Measurements from ENCODE around the gene CCL22. TPM values are rescaled to one million over a fixed set of nuclear protein-coding genes. Genes with fewer than 3 reads are reported as not detected.

The CCL22 gene, protein sequence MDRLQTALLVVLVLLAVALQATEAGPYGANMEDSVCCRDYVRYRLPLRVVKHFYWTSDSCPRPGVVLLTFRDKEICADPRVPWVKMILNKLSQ
- not detected in 2 replicates for total RNA-seq

DNA sequence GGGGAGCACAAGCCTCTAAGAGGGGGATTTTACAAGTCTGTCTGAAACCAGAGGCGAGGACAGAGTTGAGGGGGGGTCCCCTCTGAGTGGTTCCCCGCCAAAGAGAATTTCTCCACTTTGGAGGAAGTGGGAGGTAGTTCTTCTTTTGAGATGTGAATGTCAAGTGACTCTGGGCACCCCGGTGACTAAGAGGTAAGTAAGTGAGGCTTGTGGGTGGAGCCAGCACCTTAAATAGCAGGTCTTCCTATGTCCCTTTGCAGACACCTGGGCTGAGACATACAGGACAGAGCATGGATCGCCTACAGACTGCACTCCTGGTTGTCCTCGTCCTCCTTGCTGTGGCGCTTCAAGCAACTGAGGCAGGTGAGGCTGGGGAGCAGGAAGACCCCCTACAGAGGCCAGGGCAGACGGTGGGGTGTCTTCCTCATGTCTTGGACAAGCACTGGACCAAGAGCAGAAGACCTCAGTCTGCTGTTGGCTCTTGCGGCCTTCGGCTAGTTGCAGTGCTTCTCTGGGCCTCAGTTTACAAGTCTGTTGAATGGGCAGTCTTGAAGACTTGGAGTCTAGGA is at the start of gene CCL22:
TSS of gene CCL22 (plus strand) at position 257 of the 569 bp plus-strand sequence. CDS start at position 291, 34 bp downstream.

DNA sequence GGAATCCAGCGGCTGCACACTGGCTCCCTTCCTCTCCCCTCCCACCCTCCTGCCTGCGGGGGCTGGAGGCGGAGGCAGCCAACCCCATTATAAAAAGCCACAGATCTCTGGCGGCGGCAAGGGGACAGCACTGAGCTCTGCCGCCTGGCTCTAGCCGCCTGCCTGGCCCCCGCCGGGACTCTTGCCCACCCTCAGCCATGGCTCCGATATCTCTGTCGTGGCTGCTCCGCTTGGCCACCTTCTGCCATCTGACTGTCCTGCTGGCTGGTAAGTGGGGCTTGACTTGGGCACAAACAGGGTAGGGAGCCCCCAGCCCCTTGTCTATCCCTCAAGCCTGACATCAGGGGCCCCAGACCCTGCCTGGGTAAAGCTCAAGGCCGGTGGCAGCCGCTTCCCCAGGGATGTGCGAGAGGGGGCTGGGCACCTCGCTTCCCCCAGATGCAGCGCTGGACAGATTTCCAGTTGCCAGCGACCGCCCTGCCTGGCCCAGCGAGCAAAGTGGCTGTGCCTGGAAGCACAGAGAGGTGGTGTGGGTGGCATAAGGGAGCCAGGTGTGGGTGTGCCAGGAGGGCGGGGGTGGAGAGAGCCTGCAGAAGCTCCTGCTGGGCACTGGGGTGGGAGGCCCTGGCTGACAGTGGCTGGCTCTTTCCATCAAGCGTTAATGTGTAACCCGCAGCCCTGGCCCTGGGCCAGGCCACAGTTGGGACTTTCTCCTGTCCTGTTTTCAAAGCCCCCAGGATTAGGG is 14.0 kb downstream of the CCL22 start, which contains the start of gene CX3CL1:
TSS of gene CX3CL1 (plus strand) at position 119 of the 745 bp plus-strand sequence. CDS start at position 198, 79 bp downstream.

DNA sequence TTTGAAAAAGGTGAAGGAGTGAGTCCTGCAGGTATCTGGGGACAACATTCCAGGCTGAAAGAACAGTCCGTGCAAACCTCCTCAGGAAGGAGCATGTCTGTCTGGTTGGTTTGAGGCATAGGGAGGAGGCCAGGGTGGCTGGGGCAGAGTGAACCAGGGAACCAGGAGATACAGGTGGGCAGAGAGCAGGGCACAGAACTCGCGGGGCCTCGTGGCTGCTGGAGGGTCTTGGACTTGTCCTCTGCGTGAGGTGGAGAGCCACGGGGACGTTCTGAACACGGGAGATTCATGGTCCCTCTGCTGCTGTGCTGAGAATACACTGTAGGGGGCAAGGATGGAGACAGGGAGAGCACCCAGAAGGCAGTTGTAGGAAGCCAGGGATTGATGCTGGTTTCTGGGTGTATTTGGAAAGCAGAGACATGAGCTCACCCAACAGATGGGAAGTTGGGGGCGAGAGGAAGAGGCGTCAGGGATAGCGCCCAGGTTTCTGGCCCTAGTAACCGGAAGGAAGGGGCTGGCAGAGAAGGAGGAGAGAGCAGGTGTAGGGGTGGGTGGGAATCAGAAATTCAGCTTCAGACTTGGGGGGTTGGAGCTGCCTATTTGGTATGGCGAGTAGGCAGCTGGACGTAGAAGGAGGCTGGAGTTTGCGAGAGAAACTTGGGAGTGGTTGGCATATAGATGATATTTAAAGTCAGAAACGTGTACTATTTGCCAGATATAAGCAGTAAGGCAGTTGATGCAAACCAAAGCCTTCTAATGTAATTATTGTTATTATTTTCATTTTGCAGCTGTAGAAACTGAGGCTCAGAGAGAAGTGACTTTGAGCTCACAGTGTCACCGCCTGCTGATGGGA is 45.6 kb downstream of the CCL22 start, which contains the start of gene CCL17:
TSS of gene CCL17 (plus strand) at position 803 of the 853 bp plus-strand sequence. CDS start 9,166 bp downstream, outside the sequence.

Small RNA genes lying within 50 kb of the gene (small RNA-seq; reads per million reads assigned to genes)
- not detected for gene AC108081.1

Other genes with a start within 250 kb of the CCL22 start
- gene PSME3IP1, start 172.7 kb upstream of the CCL22 start, total RNA-seq, result 78.7 and 108 TPM in 2 replicates
- 71.9 and 81.5 TPM in 2 replicates for gene RSPRY1, start 172.5 kb upstream of the CCL22 start, total RNA-seq
- gene ARL2BP, start 113.5 kb upstream of the CCL22 start, total RNA-seq, result 128 and 147 TPM in 2 replicates
- gene PLLP, start 74.1 kb upstream of the CCL22 start, total RNA-seq, result 8.4 and 10.1 TPM in 2 replicates
- gene CX3CL1, start 13.7 kb downstream of the CCL22 start, total RNA-seq, result 7.2 and 15.4 TPM in 2 replicates
- gene CCL17, start 46.0 kb downstream of the CCL22 start, total RNA-seq, result not detected in 2 replicates
- gene CIAPIN1, start 88.6 kb downstream of the CCL22 start, total RNA-seq, result 86.6 and 89.0 TPM in 2 replicates
- 48.1 and 50.3 TPM in 2 replicates for gene COQ9, start 88.7 kb downstream of the CCL22 start, total RNA-seq
- 116 and 142 TPM in 2 replicates for gene POLR2C, start 103.9 kb downstream of the CCL22 start, total RNA-seq
- gene DOK4, start 127.7 kb downstream of the CCL22 start, total RNA-seq, result 13.4 and 26.5 TPM in 2 replicates
- gene CCDC102A, start 177.8 kb downstream of the CCL22 start, total RNA-seq, result 8.2 and 8.6 TPM in 2 replicates
- under 0.01 TPM in 1 of 2 replicates, not detected in the other for gene ADGRG5, start 183.9 kb downstream of the CCL22 start, total RNA-seq